HG02885 (cell line): Measurements from ENCODE around the gene CCT5.

Experiments
- ATAC-seq: cut with Tn5 transposase; IDR thresholded peaks from one replicate; pipeline ENCODE4 v1.9.1; 2021; ENCODE audit warnings: mild to moderate bottlenecking; ENCODE audit not compliant: unreplicated experiment, poor library complexity

Gene CCT5

DNA sequence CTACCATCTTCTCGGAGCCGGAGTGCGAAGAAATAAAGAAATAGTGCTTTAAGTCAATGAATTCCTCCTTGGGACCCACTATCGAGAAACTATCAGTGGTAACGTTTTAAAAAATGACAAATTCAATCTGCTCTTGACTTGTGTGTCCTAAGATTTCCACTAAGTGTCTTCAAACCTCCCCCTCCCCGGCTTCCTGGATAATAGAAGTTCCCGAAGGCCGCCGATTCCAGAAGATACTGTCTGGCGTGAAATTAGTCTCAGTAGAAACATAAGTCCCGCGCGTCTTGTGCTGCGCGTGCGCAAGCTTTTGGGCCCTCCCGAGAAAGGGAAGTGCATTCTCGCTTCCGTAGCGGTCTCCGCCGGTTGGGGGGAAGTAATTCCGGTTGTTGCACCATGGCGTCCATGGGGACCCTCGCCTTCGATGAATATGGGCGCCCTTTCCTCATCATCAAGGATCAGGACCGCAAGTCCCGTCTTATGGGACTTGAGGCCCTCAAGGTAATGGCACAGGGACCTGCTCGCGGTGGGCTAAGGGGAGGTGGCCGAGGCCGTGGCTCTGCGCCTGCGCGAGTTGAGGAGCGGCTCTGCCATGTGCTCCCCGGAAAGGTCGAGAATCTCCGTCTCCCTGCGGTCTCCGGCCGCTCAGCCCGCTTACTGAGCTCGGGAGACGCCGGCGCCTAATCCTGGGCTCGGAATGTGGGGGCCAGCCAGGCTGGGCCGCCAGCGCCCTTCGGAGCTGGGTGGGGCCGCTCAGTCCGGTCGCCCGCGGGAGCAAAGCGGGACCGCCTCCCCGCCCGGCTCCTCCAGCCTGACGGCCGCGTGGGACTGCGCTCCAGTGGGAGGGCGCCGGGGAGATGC lies at the start of gene CCT5:
Gene CCT5 (plus strand): TSS at position 333 of the 858 bp plus-strand sequence. CDS start 61 bp downstream, at position 394.
- ATAC-seq, result peak; percentile 81

DNA sequence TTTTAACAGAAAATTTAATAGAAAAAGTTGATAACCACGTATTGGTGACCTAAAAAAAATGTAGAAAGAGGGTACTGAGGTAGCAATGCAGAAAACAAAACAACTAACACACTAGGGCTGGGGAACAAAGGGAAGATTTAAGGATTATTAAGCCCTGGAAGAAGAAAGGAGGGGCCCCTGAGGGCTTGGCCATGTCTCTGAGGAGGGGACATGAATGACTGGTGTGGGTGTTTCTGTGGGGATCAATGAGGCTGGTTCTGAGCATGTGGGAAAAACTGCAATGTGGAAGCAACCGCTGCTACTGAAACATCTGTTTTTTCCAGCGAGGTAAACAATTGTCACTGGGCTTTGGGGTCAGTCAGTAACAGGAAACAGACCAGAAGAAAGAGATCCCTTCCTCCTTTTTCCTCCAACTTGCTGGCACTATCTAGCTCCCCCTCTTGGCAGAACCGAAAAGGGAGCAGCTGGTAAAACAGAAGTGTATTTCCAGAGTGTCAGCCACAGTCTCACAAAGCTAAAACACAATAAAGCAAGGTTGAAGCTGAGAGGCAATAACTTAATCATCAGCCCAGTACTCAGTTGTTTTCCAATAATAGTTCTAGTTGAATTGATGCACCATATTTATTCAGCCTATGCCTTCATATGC lies 48.7 kb upstream of the CCT5 start:
- no peak for ATAC-seq

GRCh38 chr5:10202089-10202910 lies 47.8 kb upstream of the CCT5 start:
- ATAC-seq, result no peak

DNA sequence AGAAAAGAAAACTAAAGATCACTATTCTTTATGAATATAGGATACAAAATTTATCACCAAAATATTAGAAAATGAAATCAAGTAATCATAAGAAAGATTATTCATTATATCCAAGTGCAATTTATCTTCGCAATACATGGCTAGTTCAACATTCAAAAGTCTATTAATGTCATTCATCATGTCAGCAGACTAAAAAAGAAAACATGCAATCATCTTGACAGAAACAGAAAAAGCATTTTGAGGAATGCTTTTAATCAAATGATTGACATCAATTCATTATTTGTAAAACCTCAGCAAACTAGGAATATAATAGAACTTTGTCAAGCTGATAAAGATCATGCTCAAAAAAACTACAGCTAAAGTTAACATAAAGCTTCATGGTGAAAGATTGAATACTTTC lies 41.1 kb upstream of the CCT5 start:
- ATAC-seq, result no peak

- ATAC-seq, result no peak
Observed at GRCh38 chr5:10213316-10213715, 36.8 kb upstream of the CCT5 start.

DNA sequence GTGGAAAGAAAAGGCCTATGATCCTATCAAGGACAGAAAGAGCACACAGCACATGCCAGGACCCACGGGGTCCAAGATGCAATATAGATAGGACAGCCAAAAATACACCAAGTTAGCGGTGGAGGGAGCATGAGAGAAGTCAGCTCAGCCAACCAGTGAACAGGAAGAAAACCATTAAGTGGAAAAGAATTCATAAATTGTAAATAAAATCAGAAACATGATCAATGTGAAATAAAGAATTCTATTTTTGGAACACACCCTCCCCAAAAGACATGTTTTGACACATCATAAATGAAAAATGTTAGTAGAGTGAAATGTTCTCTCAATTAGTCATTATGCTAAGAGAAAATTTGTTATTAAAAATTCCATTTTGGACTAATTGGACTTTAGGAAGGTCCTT lies 36.0 kb upstream of the CCT5 start:
- ATAC-seq, result no peak

GRCh38 chr5:10215366-10215765 lies 34.7 kb upstream of the CCT5 start:
- ATAC-seq, result no peak

DNA sequence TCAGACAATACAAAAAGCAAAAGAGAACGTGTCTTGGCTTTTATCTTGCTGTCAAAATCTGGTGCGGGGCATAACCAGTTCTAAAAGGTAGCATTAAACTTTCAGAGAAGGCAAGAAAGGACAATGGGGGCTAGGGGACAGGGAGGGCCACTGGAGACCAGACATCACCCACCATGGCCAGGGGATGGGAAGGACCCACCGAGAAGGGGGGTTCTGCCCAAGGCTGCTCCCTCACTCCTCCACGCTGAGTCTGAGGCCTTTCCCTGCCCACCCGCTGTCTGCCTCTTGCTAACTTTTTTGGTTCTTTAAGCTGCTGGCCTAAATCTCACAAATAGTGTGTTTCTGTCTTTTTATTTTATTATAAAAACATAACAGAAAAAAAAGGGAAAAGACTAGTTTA lies 34.0 kb upstream of the CCT5 start:
- no peak for ATAC-seq

DNA sequence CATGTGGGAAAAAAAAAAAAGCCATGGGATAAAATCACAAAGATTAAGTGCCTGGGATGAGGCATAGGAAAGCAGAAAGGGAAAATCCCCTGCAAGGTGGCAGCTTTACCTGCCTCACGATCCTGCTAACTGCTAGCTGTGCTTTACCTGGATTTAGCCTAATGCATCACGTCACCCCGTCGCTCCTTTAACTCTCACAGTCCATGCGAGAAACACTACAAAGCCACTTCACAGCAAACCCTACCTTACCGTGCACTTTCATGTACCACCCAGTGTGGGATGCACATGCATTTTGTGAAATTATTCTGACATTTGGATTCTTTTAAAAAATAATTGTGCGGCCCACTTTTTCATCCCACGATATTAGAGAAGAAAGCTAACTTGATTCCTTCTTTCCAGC lies 31.4 kb upstream of the CCT5 start:
- ATAC-seq, result no peak

GRCh38 chr5:10219068-10219467 lies 31.0 kb upstream of the CCT5 start:
- ATAC-seq, result no peak

- no peak for ATAC-seq
Observed at GRCh38 chr5:10220248-10220647, 29.8 kb upstream of the CCT5 start.

GRCh38 chr5:10222326-10222725 lies 27.8 kb upstream of the CCT5 start:
- ATAC-seq, result no peak

GRCh38 chr5:10227379-10227778 lies 22.7 kb upstream of the CCT5 start:
- no peak for ATAC-seq

DNA sequence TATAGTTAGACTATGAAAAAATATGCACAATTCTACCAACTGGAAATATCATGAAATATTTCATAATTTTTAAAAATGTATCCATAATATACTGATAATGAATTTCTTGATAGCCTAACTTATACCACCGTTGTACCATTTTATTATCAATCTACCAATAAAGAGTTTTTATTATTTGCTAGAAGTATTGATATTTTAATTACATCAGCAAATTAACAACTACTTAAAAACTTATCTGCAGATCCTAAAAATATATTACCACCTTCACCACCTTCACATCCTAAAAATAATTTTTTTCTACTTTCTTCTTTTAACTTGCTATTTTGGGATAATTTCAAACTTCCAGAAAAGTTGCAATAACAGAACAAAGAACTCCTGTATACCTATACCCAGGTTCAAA lies 21.8 kb upstream of the CCT5 start:
- no peak for ATAC-seq

GRCh38 chr5:10229306-10230048 lies 20.6 kb upstream of the CCT5 start:
- ATAC-seq, result no peak

- no peak for ATAC-seq
Observed at GRCh38 chr5:10232386-10232785, 17.7 kb upstream of the CCT5 start.

DNA sequence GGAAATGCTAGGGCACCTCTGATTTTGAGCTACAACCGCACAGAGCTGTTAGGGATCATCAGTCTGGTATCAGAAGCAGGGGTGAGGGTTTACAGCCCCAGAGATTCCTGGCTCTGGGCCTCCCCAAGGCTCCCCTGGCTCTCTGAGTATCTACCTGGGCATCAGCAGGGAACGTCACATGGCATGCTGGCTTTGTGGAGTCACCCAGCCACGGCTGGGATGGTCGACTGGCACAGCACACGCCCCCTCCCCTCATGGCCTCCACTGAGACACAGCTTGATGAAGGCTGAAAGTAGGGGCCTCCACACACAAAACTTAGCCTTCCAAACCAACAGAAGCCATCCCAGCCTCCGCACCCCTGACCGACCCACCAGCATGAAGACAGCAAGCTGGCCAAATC lies 17.1 kb upstream of the CCT5 start:
- ATAC-seq, result no peak

DNA sequence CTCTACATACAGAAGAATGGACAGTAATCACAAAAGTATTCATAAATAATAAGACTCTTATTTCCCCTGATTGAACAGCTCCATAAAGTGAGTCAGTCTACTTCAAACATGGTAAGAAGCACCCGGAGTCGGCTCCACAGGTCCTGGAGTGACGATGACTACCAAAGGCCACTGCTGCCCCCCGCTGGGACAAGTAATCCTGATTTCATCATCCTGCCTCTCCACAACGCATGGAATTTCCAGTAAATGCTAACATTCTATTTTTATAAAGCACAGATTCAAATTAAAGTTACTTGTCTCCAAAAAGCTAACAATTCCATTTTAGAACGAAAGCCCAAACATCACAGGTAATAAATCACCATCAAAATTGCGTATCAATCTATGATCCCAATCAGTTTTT lies 16.6 kb upstream of the CCT5 start:
- ATAC-seq, result no peak

DNA sequence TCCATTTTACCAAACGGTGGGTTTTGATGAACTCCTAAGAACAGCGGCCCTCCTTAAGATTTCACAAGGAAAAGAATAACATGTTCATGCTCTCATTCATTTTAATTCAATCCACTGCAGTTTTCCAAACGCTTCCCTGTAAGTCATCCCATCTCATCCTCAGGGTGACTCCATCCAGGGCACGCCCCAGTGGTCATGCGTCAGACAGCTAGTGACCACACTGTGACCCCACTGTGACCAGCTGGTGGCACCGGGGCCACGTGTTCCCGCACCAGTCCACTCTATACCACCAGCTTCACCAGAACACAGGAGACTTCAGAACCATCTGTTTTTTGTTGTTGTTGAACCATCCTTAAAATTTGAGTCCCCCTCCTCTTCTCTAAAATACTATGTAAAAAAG lies 14.7 kb upstream of the CCT5 start:
- no peak for ATAC-seq

DNA sequence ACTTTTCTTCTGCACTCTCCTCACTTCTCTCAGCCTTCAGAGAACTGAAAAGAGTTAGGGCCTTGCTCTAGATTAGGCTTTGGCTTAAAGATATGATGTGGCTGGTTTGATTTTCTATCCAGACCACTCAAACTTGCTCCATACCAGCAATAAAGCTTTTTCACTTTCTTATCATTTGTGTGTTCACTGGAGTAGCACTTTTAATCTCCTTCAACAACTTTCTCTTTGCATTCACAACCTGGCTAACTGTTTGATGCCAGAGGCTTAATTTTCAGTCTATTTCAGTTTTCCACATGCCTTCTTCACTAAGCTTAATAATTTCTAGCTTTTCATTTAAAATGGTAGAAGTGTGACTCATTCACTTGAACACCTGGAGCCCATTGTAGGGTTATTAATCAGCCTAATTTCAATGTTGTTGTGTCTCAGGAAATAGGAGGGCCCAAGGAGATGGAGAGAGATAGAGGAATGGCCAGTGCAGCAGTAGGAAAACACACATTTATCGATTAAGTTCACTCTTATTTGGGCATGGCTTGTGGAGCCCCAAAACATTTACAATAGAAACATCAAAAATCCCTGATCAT lies 6.3 kb upstream of the CCT5 start:
- no peak for ATAC-seq
